Pancreas (tissue), 10 donors: ENCODE data around the gene MCTP1. TPM values are rescaled to one million over a fixed set of nuclear protein-coding genes. Genes with fewer than 3 reads are reported as not detected.

Experiments used
- ATAC-seq, 4 donors: fragments of 200-7000 bp; cut with Tn5 transposase; one replicate each; pipeline versions ENCODE4 v1.8.0 to v1.9.1; 2020; ENCODE audit warnings: mild to moderate bottlenecking in 4 of 4, moderate library complexity in 4 of 4
- DNase-seq, 6 donors: peaks; one replicate each; pipeline ENCODE4 v3.0.0-alpha.2; 2020
- FAIRE-seq: peaks from 2 replicates; lab custom pipeline; 2012; peaks lifted over from hg19 to GRCh38; lab: Jason Lieb, UNC
- H3K27ac ChIP-seq, 4 donors: fragments of 200-600 bp; sonication (generic); 1 replicate in 3 of 4; 2 replicates in 1 of 4; pipeline versions ENCODE4 v1.5.0 to v1.8.0; 2020
- H3K27me3 ChIP-seq, 4 donors: fragments of 200-600 bp; one replicate each; pipeline ENCODE4 v1.8.0; 2021
- H3K36me3 ChIP-seq, 3 donors: fragments of 200-600 bp; sonication (generic) in 1 of 3; one replicate each; pipeline versions ENCODE4 v1.5.0 to v1.8.0; 2020 to 2021
- H3K4me1 ChIP-seq, 3 donors: fragments of 200-600 bp; one replicate each; pipeline ENCODE4 v1.8.0; 2021
- H3K4me3 ChIP-seq, 4 donors: fragments of 200-600 bp; sonication (generic) in 2 of 4; one replicate each; pipeline versions ENCODE4 v1.5.0 to v1.8.0; 2020 to 2021
- H3K9me3 ChIP-seq, 4 donors: fragments of 200-600 bp; one replicate each; pipeline ENCODE4 v1.8.0; 2021
- CTCF ChIP-seq, 4 donors: fragments of 200-600 bp; sonication (generic) in 3 of 4; IDR thresholded peaks; one replicate each; pipeline versions ENCODE4 v1.5.0 to v1.8.0; 2021; ENCODE audit warnings: antibody characterized with exemption in 4 of 4
- WGBS, 2 donors: extraction: QIAGEN DNeasy Blood & Tissue Kit; methylation state at CpG; one replicate each; pipeline ENCODE4 v1.1.7; 2013; 5-methylcytosine and 5-hydroxymethylcytosine counted together
- intact Hi-C, 3 donors: fragments of 100-400 bp; cut with DNase I; formaldehyde crosslinking; loops; one replicate each; pipeline versions ENCODE4 v1.11.1 to v1.14.2; 2022
- polyA plus RNA-seq, 2 donors: library from polyadenylated mRNA; stranded (reverse); fragments of 200-250 nt; gene quantifications; one replicate each; pipeline ENCODE4 v1.2.3, GENCODE V29; 2013
- total RNA-seq, 6 donors: library from RNA; stranded (reverse); fragmentation: NEBNext Ultra II Directional in 4 of 6; extraction: Animal tissue kit (Norgen Biotek cat#: 25700) in 4 of 6; gene quantifications; one replicate each; pipeline versions ENCODE4 v1.2.1 to v1.2.4, GENCODE V29; 2021 to 2023
- donor health status: healthy with polysubstance abuse.
- donor health status: DM: no; HTN: no; CAD: no; lungs with moderate emphysema.
- donor health status: DM: no; HTN: no; CAD: no.
- donor health status: control.
- donor health status: control.
- donor health status: Bipolar disorder and iron deficiency.
- donor health status: DM: yes; HTN: yes; CAD: no.
- donor health status: DM: no; HTN: no; CAD: no.
- donor health status: DM: no; HTN: no; CAD: no.
- donor health status: DM: yes; HTN: yes; CAD: no.

The MCTP1 gene
- total and polyA plus RNA-seq, 8 donors: 0.80 to 8.1 (median 2.2) TPM

GRCh38 chr5:95102080-95102479 is 182.8 kb downstream of the MCTP1 start:
- FAIRE-seq: no peak
- no peaks in the 10 kb centered on the region for H3K27me3 ChIP-seq
- intact Hi-C loops: no loop called here
- ATAC-seq: no peak
- no peak overlapping the region for H3K27ac ChIP-seq
- TF ChIP-seq CTCF (IDR thresholded peaks at IDR 0.05): no peak
- WGBS, 2 donors: 79 to 91% methylated on average over 1 of the region's 1 CpG
- no peaks in the 10 kb centered on the region for H3K9me3 ChIP-seq
- no peaks in the 10 kb centered on the region for H3K36me3 ChIP-seq
- no peak for DNase-seq
- no peaks in the 10 kb centered on the region for H3K4me1 ChIP-seq
- no peak overlapping the region for H3K4me3 ChIP-seq

- WGBS, 2 donors: 79 to 91% methylated on average over 1 of the region's 1 CpG
- FAIRE-seq (no peak), DNase-seq (no peak)
These were observed 184.3 kb downstream of the MCTP1 start for GRCh38 chr5:95100551-95100950.

GRCh38 chr5:95098012-95098411 is 186.9 kb downstream of the MCTP1 start:
- DNase-seq (no peak), ATAC-seq (no peak), FAIRE-seq (no peak)
- no peaks in the 10 kb centered on the region for H3K9me3 ChIP-seq
- TF ChIP-seq CTCF (IDR thresholded peaks at IDR 0.05): no peak
- no peaks in the 10 kb centered on the region for H3K4me1 ChIP-seq
- intact Hi-C loops: no loop called here
- H3K27me3 ChIP-seq: no peaks in the 10 kb centered on the region
- no peak overlapping the region for H3K27ac ChIP-seq
- H3K4me3 ChIP-seq: no peak overlapping the region
- 29 to 30% methylated on average over 2 of the region's 2 CpGs for WGBS, 2 donors
- no peaks in the 10 kb centered on the region for H3K36me3 ChIP-seq

More at GRCh38 chr5:95100551-95100950, 184.3 kb downstream of the MCTP1 start:
- no peak for ATAC-seq
- Histone ChIP-seq H3K9me3 (no peaks in the 10 kb centered on the region), H3K27me3 (no peaks in the 10 kb centered on the region), H3K4me3 (no peak overlapping the region), H3K4me1 (no peaks in the 10 kb centered on the region), H3K27ac (no peak overlapping the region), H3K36me3 (no peaks in the 10 kb centered on the region)
- intact Hi-C loops: no loop called here
- no peak for TF ChIP-seq CTCF (IDR thresholded peaks at IDR 0.05)

- no peak overlapping the region for H3K27ac ChIP-seq
- no peak for TF ChIP-seq CTCF (IDR thresholded peaks at IDR 0.05)
These were observed 191.7 kb downstream of the MCTP1 start for GRCh38 chr5:95093211-95093610.

GRCh38 chr5:95090774-95091173 is 194.1 kb downstream of the MCTP1 start:
- WGBS, 2 donors: 42 to 48% methylated on average over 2 of the region's 2 CpGs
- no peaks in the 10 kb centered on the region for H3K27me3 ChIP-seq
- no peak for DNase-seq
- no peak overlapping the region for H3K4me3 ChIP-seq
- no peak overlapping the region for H3K27ac ChIP-seq
- H3K36me3 ChIP-seq: no peaks in the 10 kb centered on the region
- no peak for FAIRE-seq
- intact Hi-C loops: no loop called here
- no peak for ATAC-seq
- H3K9me3 ChIP-seq: no peaks in the 10 kb centered on the region
- no peak for TF ChIP-seq CTCF (IDR thresholded peaks at IDR 0.05)
- H3K4me1 ChIP-seq: no peaks in the 10 kb centered on the region

More at GRCh38 chr5:95093211-95093610, 191.7 kb downstream of the MCTP1 start:
- intact Hi-C loops: no loop called here
- H3K9me3 ChIP-seq: no peaks in the 10 kb centered on the region
- DNase-seq: no peak
- no peak overlapping the region for H3K4me3 ChIP-seq
- H3K36me3 ChIP-seq: no peaks in the 10 kb centered on the region
- no peaks in the 10 kb centered on the region for H3K4me1 ChIP-seq
- ATAC-seq: no peak
- 25 to 40% methylated on average over 1 of the region's 1 CpG for WGBS, 2 donors
- no peak for FAIRE-seq
- H3K27me3 ChIP-seq: no peaks in the 10 kb centered on the region
